Raji (cell line): ENCODE data around the gene MAP3K5.

ENCODE experiments used
- POLR2A ChIP-seq: IDR thresholded peaks from 2 replicates; pipeline ENCODE4 v1.6.1; 2011; ENCODE audit warnings: low read depth, low read length, control low read depth; ENCODE audit not compliant: insufficient read depth

Gene MAP3K5

DNA sequence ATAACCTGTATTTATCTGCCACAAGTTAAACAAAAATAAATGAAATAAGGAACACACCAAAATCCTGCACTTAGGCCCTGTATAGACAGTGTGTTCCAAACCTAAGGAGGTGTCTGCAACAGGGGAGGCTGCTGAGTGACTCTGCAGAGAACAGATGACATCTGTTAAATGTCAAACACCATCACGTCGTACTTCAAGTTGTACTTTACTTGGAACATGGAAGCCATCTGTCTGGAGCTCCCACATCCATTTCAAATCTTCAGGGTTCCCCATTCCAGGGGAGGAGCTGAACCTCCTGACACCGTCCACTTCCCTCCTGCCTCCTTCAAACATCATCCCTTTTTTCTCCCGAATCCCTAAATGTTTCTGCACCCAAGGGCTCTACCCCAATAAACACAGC lies 240.2 kb downstream of the MAP3K5 start:
- no peak for TF ChIP-seq POLR2A

- TF ChIP-seq POLR2A: no peak
These were observed 241.2 kb downstream of the MAP3K5 start for GRCh38 chr6:136551103-136551502.

GRCh38 chr6:136550330-136551071 lies 241.8 kb downstream of the MAP3K5 start, which contains the start of gene MAP7:
Gene MAP7, minus strand, starts transcription at chr6:136550422. Its CDS starts 14 bp downstream, at chr6:136550408.
- no peak for TF ChIP-seq POLR2A

DNA sequence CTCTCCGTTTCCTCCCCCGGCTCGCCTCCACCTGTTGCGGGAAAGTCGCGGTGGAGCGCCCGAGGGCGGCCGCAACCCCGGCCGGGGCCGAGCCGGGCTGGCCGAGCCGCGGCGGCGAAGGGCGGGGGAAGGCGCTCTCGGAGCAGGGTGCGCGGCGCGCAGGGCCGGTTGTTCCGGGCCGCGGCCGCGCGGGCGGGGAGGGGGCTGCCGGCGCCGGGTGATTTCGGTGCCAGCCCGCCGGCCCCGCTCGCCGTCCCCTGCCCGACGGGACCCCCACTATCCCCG lies 242.3 kb downstream of the MAP3K5 start:
- no peak for TF ChIP-seq POLR2A

DNA sequence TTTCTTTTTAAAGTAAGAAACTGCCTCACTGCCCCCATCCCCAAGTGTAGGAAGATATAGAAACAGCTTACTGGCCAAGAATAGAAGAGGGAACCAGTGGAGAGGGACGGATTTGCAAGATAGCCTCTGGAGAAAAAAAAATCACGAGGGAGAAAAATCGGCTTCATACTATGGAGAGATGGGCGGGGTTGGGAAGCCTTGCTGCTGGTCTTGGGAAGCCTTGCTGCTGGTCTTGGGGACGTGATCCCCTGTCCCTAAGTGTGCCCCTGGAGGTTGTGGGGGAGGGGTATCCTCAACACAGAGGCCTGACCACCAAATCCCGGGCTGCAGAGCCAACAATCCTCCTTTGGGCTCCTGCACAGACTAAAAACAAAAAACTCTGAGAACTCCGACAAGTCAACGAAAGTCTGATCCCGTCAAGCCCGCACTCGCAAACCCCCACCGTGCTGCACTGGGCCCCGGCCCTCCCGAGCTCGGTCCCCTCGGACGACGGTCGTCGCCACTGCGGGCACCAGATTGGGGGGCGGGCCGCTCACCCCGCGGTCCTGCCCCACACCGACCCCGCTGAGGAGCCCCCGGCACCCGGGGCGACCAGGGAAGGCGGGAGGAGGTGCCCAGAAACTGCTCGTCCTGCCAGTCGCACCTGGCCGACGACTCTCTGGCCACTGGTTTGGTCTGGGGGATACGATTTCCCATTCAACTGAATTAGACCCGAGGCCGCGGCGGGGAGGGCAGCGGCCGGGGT lies 242.8 kb downstream of the MAP3K5 start:
- no peak for TF ChIP-seq POLR2A

DNA sequence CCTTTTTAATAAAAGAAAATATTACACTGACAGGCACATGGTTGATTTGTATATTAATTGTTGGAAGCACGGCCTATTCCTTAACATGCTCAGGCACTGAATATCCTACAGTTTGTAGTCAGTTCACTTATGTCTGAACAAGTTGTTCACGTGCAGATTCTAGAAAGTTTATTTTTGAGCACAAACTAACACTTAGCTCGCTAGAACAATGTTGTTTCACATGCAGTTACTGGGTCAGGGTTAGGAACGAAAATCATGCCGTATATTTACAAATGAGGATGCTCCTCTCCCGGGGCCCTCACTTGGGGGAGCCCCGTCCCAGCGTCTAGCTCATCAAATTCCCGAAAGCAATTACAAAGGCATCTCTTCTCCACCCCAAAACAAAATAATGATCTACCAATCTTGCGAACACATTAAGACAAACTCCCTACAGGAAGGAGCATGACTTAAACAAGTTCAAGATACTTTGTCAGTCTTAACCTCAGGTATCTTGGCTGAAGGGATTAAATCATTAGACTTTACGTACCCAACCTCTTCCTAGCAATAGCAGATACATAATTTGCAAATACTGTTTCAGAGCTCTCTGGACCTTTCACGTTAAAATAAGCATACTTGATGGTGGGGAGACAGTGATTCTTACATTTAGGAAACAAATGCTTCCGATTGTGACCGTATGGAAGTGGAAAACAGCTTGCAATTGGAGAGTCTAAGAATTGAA lies 243.5 kb downstream of the MAP3K5 start:
- TF ChIP-seq POLR2A: no peak

DNA sequence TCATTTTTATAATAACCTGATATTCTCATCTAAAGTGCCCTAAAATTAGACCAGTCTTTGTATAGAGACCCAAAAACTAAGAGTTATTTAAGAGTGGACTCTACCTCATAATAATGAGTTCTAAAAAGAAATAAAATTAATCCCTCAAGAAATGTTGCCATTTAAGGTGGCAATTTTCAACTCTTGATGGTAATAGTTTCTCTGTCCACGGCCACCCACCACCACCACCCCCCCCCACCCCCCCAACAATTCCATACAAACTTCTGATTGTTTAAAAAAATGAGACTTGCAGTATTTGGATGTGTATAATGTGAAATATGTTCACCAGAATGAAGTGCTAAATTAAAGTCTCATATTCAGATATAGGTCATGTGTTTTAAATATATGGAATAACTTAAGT lies 244.4 kb downstream of the MAP3K5 start:
- no peak for TF ChIP-seq POLR2A

DNA sequence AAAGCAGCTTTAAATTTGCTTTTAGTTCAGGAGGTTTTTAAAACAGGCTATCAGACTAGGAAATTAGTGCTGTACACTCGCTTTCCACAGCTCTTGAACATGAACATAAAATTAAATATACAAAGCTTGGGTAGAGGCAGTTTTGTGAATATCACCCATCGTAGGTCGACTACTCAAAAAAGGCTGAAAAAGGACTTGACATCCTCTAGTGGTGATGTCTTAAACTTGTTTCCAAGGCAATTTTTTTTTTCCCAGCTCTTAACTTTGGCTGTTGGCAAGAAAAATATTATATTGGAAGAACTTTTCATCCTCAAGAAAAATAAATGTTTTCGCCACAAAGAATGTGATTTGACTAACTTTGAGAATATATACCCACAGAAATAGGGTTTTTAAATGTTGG lies 244.9 kb downstream of the MAP3K5 start:
- TF ChIP-seq POLR2A: no peak

DNA sequence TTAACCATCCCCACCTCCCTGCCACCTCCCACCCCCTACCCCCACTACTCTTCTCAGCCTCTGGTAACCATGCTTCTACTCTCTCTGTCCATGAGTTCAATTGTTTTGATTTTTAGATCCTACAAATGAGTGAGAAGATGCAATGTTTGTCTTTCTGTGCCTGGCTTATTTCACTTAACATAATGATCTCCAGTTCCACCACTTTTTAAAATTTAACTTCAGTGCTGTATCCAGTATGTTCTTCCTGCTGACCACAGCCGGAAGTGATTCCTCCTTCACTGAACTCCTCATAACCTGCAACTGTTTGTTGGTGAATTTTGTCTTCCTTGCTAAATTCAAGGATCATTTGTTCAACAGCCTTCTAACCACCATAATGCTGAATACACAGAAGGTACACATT lies 245.9 kb downstream of the MAP3K5 start:
- TF ChIP-seq POLR2A: no peak

GRCh38 chr6:136544326-136544725 lies 248.0 kb downstream of the MAP3K5 start:
- TF ChIP-seq POLR2A: no peak

DNA sequence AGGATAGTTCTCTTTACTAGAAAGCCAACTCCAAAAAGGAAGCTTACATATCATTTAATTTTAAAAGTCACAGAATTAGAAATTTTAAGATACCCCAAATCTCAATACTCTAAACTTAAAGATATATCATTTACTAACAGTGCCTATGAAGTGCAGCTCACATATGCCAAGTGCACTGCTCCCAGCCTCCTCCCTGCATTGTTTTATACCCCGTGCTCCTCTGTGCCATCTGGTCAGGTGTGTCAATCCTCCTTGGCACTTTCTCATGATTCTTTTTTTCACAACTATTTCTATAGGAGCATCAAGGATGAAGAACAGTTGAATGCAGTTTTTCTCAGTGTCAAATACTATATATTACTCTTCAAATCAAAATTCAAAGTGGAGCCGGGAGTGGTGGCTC lies 250.9 kb downstream of the MAP3K5 start:
- TF ChIP-seq POLR2A: no peak

GRCh38 chr6:136539967-136540652 lies 252.2 kb downstream of the MAP3K5 start:
- TF ChIP-seq POLR2A: no peak

GRCh38 chr6:136538836-136539235 lies 253.4 kb downstream of the MAP3K5 start:
- no peak for TF ChIP-seq POLR2A

DNA sequence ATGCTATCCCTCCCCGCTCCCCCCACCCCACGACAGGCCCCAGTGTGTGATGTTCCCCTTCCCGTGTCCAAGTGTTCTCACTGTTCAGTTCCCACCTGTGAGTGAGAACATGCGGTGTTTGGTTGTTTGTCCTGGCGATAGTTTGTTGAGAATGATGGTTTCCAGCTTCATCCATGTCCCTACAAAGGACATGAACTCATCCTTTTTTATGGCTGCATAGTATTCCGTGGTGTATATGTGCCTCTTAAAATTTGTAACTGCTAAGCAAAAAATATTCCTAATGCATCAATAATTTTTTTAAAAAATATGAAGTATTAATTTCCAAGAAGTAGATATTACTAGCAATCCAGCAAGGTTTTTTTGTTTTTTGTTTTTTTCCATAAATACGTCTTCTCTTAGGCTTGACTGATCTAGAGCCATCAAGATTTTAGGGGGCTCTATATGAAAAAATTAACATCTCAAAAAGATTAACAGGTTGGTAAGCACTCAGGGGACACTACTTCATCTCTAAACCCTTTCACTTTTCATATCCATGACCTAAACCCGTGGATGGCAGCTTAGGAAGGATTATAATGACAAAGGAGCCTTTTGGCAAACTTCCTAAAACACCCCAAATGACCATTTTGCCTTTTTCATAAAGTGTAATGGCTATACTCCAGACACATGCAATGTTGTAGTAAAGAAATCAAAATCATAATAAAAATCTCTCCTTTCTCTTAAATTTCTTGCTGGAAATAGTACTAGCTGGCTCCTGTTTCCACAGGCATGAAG lies 256.2 kb downstream of the MAP3K5 start:
- TF ChIP-seq POLR2A: no peak

- no peak for TF ChIP-seq POLR2A
These were observed 257.1 kb downstream of the MAP3K5 start for GRCh38 chr6:136535017-136535765.

DNA sequence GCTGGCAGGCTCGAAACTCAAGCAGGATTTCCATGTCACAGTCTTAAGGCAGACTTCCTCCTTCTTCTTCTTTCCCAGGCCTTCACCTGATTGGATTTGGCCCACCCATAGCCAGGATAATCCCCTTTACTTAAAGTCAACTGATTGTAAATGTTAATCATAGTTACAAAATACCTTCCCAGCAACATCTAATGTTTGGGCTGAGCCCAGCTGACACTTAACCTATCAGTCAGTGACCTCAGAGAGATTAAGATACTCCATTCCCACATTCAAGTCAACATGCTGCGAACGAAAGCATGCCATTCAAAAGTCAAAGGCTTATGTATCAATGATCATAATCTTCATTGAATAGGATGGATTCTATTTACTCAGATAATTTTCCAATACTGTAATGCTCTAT lies 258.0 kb downstream of the MAP3K5 start:
- TF ChIP-seq POLR2A: no peak
